ENCODE results near the gene PDZK1IP1.

GRCh38 chr1:47210666-47211065 lies 20.8 kb upstream of the PDZK1IP1 start:
- TF ChIP-seq, protein P1, sequence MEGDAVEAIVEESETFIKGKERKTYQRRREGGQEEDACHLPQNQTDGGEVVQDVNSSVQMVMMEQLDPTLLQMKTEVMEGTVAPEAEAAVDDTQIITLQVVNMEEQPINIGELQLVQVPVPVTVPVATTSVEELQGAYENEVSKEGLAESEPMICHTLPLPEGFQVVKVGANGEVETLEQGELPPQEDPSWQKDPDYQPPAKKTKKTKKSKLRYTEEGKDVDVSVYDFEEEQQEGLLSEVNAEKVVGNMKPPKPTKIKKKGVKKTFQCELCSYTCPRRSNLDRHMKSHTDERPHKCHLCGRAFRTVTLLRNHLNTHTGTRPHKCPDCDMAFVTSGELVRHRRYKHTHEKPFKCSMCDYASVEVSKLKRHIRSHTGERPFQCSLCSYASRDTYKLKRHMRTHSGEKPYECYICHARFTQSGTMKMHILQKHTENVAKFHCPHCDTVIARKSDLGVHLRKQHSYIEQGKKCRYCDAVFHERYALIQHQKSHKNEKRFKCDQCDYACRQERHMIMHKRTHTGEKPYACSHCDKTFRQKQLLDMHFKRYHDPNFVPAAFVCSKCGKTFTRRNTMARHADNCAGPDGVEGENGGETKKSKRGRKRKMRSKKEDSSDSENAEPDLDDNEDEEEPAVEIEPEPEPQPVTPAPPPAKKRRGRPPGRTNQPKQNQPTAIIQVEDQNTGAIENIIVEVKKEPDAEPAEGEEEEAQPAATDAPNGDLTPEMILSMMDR (IDR thresholded peaks at IDR 0.05): no peak
- no peak for TF ChIP-seq POLR2A (IDR thresholded peaks at IDR 0.05)
- TF ChIP-seq EP300 (IDR thresholded peaks at IDR 0.05): no peak
